GM23338 (cell line): ENCODE results near the gene PARVB. TPM values are rescaled to one million over a fixed set of nuclear protein-coding genes. Genes with fewer than 3 reads are reported as not detected.

ENCODE experiments used
- ATAC-seq: fragments of 200-7000 bp; cut with Tn5 transposase; 3 replicates; pipeline ENCODE4 v1.9.1; 2020
- DNase-seq: peaks from one replicate; pipeline ENCODE4 v3.0.0-alpha.2; 2015; ENCODE audit warnings: low spot score
- H2AFZ ChIP-seq: fragments of 200-600 bp; sonication (generic); 2 replicates; pipeline ENCODE4 v1.8.0; 2016; ENCODE audit warnings: antibody characterized with exemption, mild to moderate bottlenecking, moderate library complexity
- H3F3A ChIP-seq: fragments of 200-600 bp; sonication (generic); replicated peaks from 2 replicates; pipeline ENCODE4 v1.8.0; 2017; ENCODE audit warnings: antibody characterized with exemption, mixed run types, low read depth
- H3K27ac ChIP-seq: fragments of 200-600 bp; sonication (generic); 2 replicates; pipeline ENCODE4 v1.6.1; 2016; ENCODE audit warnings: low read depth
- H3K27me3 ChIP-seq: fragments of 200-600 bp; sonication (generic); 2 replicates; pipeline ENCODE4 v1.8.0; 2016; ENCODE audit warnings: mild to moderate bottlenecking, mixed run types, moderate library complexity; ENCODE audit not compliant: insufficient read depth
- H3K36me3 ChIP-seq: fragments of 200-600 bp; sonication (generic); 2 replicates; pipeline ENCODE4 v1.8.0; 2016; ENCODE audit warnings: mild to moderate bottlenecking; ENCODE audit not compliant: insufficient read depth
- H3K4me1 ChIP-seq: fragments of 200-600 bp; sonication (generic); 2 replicates; pipeline ENCODE4 v1.8.0; 2016; ENCODE audit warnings: mild to moderate bottlenecking, moderate library complexity; ENCODE audit not compliant: insufficient read depth
- H3K4me2 ChIP-seq: fragments of 200-600 bp; sonication (generic); 2 replicates; pipeline ENCODE4 v1.7.1; 2017; ENCODE audit warnings: mixed run types
- H3K4me3 ChIP-seq: fragments of 200-600 bp; sonication (generic); 2 replicates; pipeline ENCODE4 v1.6.1; 2016; ENCODE audit warnings: mixed run types
- H3K79me2 ChIP-seq: fragments of 200-600 bp; sonication (generic); replicated peaks from 2 replicates; pipeline ENCODE4 v1.8.0; 2017; ENCODE audit warnings: mild to moderate bottlenecking; ENCODE audit not compliant: insufficient read depth
- H3K9me2 ChIP-seq: fragments of 200-600 bp; sonication (generic); 2 replicates; pipeline ENCODE4 v1.8.0; 2017; ENCODE audit not compliant: insufficient read depth
- H4K20me1 ChIP-seq: fragments of 200-600 bp; sonication (generic); replicated peaks from 2 replicates; pipeline ENCODE4 v1.8.0; 2017; ENCODE audit warnings: mild to moderate bottlenecking; ENCODE audit not compliant: insufficient read depth
- H3K27ac Mint-ChIP-seq: 2 replicates; pipeline ENCODE4 v1.8.0; 2020; ENCODE audit warnings: inconsistent platforms, mild to moderate bottlenecking, moderate library complexity, mixed read lengths
- H3K27me3 Mint-ChIP-seq: 3 replicates; pipeline ENCODE4 v1.8.0; 2022; ENCODE audit warnings: low read depth, mild to moderate bottlenecking, moderate library complexity, mixed read lengths, inconsistent platforms; ENCODE audit not compliant: insufficient read depth, poor library complexity
- H3K36me3 Mint-ChIP-seq: 3 replicates; pipeline ENCODE4 v1.8.0; 2021; ENCODE audit warnings: low read depth, mild to moderate bottlenecking, inconsistent platforms, moderate library complexity, mixed read lengths
- H3K4me1 Mint-ChIP-seq: 3 replicates; pipeline ENCODE4 v1.8.0; 2020; ENCODE audit warnings: mild to moderate bottlenecking, inconsistent platforms, mixed read lengths
- H3K4me3 Mint-ChIP-seq: 3 replicates; pipeline ENCODE4 v1.8.0; 2021; ENCODE audit warnings: moderate library complexity, mild to moderate bottlenecking, inconsistent platforms, mixed read lengths
- H3K9me3 Mint-ChIP-seq: 3 replicates; pipeline ENCODE4 v1.8.0; 2020; ENCODE audit warnings: moderate library complexity, mild to moderate bottlenecking, inconsistent platforms, mixed read lengths
- CREB1 ChIP-seq: fragments of 250-450 bp; sonication (Bioruptor Pico); IDR thresholded peaks from 2 replicates; pipeline ENCODE4 v1.5.0; 2020; ENCODE audit warnings: low read depth, mild to moderate bottlenecking, moderate library complexity
- CTCF ChIP-seq, 2 experiments: fragments of 200-600 bp in 1 of 2; sonication (generic) in 1 of 2; conservative IDR thresholded peaks; 2 replicates each; pipeline versions ENCODE4 v1.5.1 to v1.6.1; 2016 to 2017; ENCODE audit warnings: antibody characterized with exemption in 2 of 2, low read depth in 2 of 2, mild to moderate bottlenecking in 2 of 2, moderate library complexity in 1 of 2
- ETS1 ChIP-seq: IDR thresholded peaks from 2 replicates; pipeline ENCODE4 v1.6.1; 2016; ENCODE audit warnings: antibody characterized with exemption
- EZH2 ChIP-seq: fragments of 200-600 bp; sonication (generic); IDR thresholded peaks from one replicate; pipeline ENCODE4 v1.8.0; 2017; ENCODE audit warnings: antibody characterized with exemption, mild to moderate bottlenecking, low read depth; ENCODE audit not compliant: unreplicated experiment
- EZH2phosphoT487 ChIP-seq: fragments of 200-600 bp; sonication (generic); IDR thresholded peaks from one replicate; pipeline ENCODE4 v1.8.1; 2018; ENCODE audit warnings: antibody characterized with exemption; ENCODE audit not compliant: unreplicated experiment
- JUNB ChIP-seq: IDR thresholded peaks from one replicate; pipeline ENCODE4 v1.6.1; 2016; ENCODE audit warnings: antibody characterized with exemption; ENCODE audit not compliant: unreplicated experiment
- ZNF331 ChIP-seq: fragments of 250-450 bp; sonication (Bioruptor Pico); IDR thresholded peaks from 2 replicates; pipeline ENCODE4 v1.5.0; 2020; ENCODE audit warnings: low read depth, mild to moderate bottlenecking, moderate library complexity
- polyA plus RNA-seq: library from polyadenylated mRNA; unstranded; fragments of >200 nt; fragmentation: Nextera tagmentation; extraction: Ambion mirVana; gene quantifications from 2 replicates; pipeline ENCODE4 v1.2.1, GENCODE V29; 2016
- total RNA-seq: library from RNA; depleted of rRNA; stranded (reverse); fragments of >200 nt; shearing (Covaris generic); gene quantifications from 2 replicates; pipeline ENCODE4 v1.2.3, GENCODE V29; 2014
- TF ChIP-seq, protein P1 (sequence below): IDR thresholded peaks from one replicate; pipeline ENCODE4 v1.6.1; 2018; ENCODE audit warnings: antibody characterized with exemption; ENCODE audit not compliant: unreplicated experiment

Gene PARVB
- total and polyA plus RNA-seq, 2 experiments from 2014 or later, result 4.3 to 7.7 TPM

DNA sequence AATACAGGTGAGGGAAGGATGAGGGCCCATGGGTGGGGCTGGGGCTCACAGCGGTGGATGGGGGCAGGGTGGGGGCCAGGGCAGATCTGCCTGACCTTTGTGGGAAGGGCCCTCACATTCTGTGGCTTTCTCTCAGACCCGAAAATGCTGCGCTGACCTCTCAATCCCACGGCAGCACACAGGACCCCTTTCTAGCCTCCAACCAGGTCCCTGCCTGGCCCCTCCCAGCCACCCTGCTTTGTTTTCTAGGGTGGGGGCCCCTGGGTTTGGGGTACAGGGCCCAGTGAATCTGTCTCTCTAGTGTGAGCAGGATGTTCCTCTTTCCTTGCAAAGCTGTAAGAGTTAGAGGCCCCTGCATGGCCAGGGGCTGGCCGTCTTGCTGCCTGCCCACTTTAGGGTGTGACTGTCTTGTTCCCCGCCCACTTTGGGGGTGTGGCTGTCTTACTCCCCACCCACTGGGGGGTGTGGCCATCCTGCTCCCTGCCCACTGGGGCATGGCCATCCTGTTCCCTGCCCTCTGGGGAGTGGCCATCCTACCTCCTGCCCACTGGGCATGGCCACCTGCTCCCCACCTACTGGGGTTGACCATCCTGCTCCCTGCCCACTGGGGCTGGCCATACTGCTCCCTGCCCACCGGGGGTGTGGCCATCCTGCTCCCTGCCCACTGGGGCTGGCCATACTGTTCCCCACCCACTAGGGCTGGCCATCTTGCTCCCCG, 168.2 kb downstream of the PARVB start:
- Histone ChIP-seq H3K27me3 (no peaks in the 10 kb centered on the region), H3F3A (no peaks in the 10 kb centered on the region), H3K36me3 (no peaks in the 10 kb centered on the region), H4K20me1 (no peaks in the 10 kb centered on the region), H3K79me2 (no peaks in the 10 kb centered on the region), H3K27ac (no peak overlapping the region), H3K4me2 (no peak overlapping the region), H2AFZ (no peak overlapping the region), H3K9me2 (no peaks in the 10 kb centered on the region), H3K4me3 (no peak overlapping the region), H3K4me1 (no peaks in the 10 kb centered on the region)
- peak; percentile 77 for ATAC-seq
- H3K36me3 Mint-ChIP-seq, result no peaks in the 10 kb centered on the region
- H3K27me3 Mint-ChIP-seq, result peaks cover 11% of the 10 kb centered on the region
- peaks cover 4% of the 10 kb centered on the region; the same call in 1 of the 3 replicates for H3K9me3 Mint-ChIP-seq
- H3K4me1 Mint-ChIP-seq, result peaks cover 4% of the 10 kb centered on the region; the same call in 1 of the 3 replicates
- peak; percentile 67 for DNase-seq
- TF ChIP-seq EZH2 (no peak), CREB1 (CRISPR knock-in tag) (no peak), CTCF (conservative IDR thresholded peaks at IDR 0.05; ENCODE audit: low read depth in 2 of 2) (no peak)
- H3K4me3 Mint-ChIP-seq, result no peak overlapping the region
- no peak overlapping the region for H3K27ac Mint-ChIP-seq

GRCh38 chr22:44192816-44193534, 168.9 kb downstream of the PARVB start:
- ATAC-seq, result no peak
- H3K4me3 Mint-ChIP-seq, result no peak overlapping the region
- TF ChIP-seq, protein P1, sequence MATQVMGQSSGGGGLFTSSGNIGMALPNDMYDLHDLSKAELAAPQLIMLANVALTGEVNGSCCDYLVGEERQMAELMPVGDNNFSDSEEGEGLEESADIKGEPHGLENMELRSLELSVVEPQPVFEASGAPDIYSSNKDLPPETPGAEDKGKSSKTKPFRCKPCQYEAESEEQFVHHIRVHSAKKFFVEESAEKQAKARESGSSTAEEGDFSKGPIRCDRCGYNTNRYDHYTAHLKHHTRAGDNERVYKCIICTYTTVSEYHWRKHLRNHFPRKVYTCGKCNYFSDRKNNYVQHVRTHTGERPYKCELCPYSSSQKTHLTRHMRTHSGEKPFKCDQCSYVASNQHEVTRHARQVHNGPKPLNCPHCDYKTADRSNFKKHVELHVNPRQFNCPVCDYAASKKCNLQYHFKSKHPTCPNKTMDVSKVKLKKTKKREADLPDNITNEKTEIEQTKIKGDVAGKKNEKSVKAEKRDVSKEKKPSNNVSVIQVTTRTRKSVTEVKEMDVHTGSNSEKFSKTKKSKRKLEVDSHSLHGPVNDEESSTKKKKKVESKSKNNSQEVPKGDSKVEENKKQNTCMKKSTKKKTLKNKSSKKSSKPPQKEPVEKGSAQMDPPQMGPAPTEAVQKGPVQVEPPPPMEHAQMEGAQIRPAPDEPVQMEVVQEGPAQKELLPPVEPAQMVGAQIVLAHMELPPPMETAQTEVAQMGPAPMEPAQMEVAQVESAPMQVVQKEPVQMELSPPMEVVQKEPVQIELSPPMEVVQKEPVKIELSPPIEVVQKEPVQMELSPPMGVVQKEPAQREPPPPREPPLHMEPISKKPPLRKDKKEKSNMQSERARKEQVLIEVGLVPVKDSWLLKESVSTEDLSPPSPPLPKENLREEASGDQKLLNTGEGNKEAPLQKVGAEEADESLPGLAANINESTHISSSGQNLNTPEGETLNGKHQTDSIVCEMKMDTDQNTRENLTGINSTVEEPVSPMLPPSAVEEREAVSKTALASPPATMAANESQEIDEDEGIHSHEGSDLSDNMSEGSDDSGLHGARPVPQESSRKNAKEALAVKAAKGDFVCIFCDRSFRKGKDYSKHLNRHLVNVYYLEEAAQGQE, result no peak
- TF ChIP-seq CREB1 (CRISPR knock-in tag), result no peak
- no peak for TF ChIP-seq ZNF331
- no peak for TF ChIP-seq JUNB
- no peak for TF ChIP-seq ETS1
- no peak for TF ChIP-seq EZH2
- no peak for TF ChIP-seq EZH2phosphoT487
- TF ChIP-seq CTCF (conservative IDR thresholded peaks at IDR 0.05; ENCODE audit: low read depth in 2 of 2), result no peak

More at GRCh38 chr22:44192816-44193534, 168.9 kb downstream of the PARVB start:
- Histone ChIP-seq H3K9me2 (no peaks in the 10 kb centered on the region), H4K20me1 (no peaks in the 10 kb centered on the region), H2AFZ (no peak overlapping the region), H3K27me3 (no peaks in the 10 kb centered on the region), H3K4me1 (no peaks in the 10 kb centered on the region), H3K27ac (no peak overlapping the region), H3F3A (no peaks in the 10 kb centered on the region), H3K36me3 (no peaks in the 10 kb centered on the region), H3K79me2 (no peaks in the 10 kb centered on the region), H3K4me2 (no peak overlapping the region), H3K4me3 (no peak overlapping the region)
- peaks cover 4% of the 10 kb centered on the region; the same call in 1 of the 3 replicates for H3K4me1 Mint-ChIP-seq
- no peak overlapping the region for H3K27ac Mint-ChIP-seq
- no peaks in the 10 kb centered on the region for H3K36me3 Mint-ChIP-seq
- peaks cover 8% of the 10 kb centered on the region for H3K27me3 Mint-ChIP-seq
- DNase-seq, result no peak
- H3K9me3 Mint-ChIP-seq, result peaks cover 4% of the 10 kb centered on the region; the same call in 1 of the 3 replicates
